Upper lobe of left lung (tissue), 4 donors: ENCODE measurements around the gene IL22.

Experiments
- CTCF ChIP-seq, 6 experiments: fragments of 450-650 bp in 4 of 6; fragments of 200-600 bp in 2 of 6; sonication (generic) in 2 of 6; IDR thresholded peaks; one replicate each; pipeline ENCODE4 v1.5.1; 2016 to 2019; ENCODE audit warnings: antibody characterized with exemption in 6 of 6
- POLR2AphosphoS5 ChIP-seq, 2 donors: sonication (generic); formaldehyde crosslinking; IDR thresholded peaks; one replicate each; pipeline ENCODE4 v1.5.1; 2017; ENCODE audit warnings: antibody characterized with exemption in 2 of 2

- no peak for TF ChIP-seq POLR2AphosphoS5 (IDR thresholded peaks at IDR 0.05)
- no peak for TF ChIP-seq CTCF (IDR thresholded peaks at IDR 0.05)
These were observed 33.0 kb upstream of the IL22 start for GRCh38 chr12:68286396-68286795.
